HG02870 (cell line): ENCODE data around the gene CABP2.
"Not testable (repeated sequence)": the region's sequence is repeated elsewhere in the genome, so short reads cannot be mapped to it uniquely, and the experiment has no call there.

Experiments
- ATAC-seq: cut with Tn5 transposase; IDR thresholded peaks from one replicate; pipeline ENCODE4 v1.9.1; 2021; ENCODE audit warnings: mild to moderate bottlenecking, moderate library complexity; ENCODE audit not compliant: unreplicated experiment

CABP2 gene

DNA sequence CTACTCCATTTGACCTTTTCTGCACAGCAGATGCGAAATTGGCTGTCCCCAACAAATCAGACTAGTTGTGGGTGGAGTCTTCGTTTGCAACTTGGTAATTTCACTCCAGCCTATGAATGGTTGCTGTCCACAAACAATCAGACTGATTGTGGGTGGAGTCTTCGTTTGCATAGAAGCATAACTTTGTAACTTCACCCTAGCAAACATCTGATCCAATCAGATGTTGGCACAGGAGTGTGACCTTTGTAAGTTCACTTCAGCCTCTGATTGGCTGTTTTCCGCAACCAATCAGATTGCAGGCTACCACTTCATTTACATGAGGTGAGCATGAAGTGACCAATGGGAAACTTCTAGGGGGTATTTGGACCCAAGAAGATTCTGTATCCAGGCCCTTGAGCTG is 16.3 kb upstream of the CABP2 start:
- ATAC-seq = no peak

DNA sequence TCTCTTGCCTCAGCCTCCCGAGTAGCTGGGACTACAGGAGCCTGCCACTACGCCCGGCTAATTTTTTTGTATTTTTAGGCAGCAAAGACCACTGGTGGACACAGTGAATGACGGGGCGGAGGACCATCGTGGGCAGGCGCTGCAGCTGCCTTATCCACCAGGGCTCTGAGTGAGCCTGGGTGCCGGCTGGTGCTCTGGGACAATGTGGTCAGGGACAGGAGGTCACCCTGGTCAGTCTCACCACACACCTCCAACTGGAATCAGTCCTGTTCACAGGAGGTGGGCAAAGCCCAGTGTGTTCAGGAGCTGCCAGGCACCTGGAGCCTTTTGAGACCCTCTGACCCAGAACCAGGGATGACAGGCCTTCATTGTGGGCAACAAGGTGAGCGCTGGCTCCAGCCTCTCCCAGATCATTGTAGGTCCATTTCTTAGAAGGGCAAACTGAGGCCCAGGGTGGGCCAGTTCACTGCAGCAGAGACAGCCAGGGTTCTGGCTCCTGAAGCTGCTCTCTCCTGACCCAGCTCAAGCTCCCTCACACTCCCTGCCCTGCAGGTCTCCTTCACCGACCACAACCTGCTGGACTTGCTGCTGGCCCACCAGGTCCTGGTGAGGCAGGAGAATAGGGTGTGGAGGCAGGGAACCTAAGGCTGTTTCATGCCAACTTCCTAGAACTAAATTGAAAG is 15.7 kb upstream of the CABP2 start:
- ATAC-seq = no peak

DNA sequence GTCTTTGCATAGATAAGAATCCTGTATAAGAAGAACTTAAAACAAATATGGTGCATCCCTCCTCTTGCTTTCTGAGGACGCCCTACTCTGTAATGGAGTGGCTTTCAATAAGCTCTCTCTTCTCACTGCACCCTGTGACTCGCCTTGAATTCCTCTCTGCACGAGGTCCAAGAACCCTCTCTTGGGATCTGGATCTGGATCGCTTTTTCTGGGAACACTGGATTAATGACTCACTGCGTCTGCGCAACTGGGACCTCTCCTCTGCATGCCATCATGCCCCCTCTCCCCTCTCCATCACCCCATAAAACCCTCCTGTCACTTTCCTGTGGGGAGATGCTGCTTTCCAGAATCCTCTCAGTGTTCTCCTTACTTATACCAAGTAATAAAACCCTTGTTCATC is 15.1 kb upstream of the CABP2 start:
- no peak for ATAC-seq

DNA sequence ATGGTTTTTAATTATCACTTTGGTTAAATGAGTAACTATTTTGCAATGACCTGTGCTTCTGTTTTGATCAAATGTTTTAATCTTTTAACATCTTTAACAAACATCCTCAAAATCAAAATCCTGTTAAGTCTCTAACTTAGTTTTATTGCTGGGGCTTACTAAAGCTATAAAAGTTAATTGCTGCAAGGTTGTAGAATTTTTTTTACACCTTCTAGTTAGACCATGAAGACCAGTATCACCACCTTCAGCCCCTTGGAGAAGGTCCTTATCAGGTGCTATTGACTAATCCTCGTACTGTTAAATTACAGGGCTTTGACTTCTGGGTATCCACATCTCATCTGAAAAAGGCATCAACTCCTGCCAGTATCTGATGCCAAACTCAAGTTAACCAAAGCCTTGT is 12.3 kb upstream of the CABP2 start:
- no peak for ATAC-seq

DNA sequence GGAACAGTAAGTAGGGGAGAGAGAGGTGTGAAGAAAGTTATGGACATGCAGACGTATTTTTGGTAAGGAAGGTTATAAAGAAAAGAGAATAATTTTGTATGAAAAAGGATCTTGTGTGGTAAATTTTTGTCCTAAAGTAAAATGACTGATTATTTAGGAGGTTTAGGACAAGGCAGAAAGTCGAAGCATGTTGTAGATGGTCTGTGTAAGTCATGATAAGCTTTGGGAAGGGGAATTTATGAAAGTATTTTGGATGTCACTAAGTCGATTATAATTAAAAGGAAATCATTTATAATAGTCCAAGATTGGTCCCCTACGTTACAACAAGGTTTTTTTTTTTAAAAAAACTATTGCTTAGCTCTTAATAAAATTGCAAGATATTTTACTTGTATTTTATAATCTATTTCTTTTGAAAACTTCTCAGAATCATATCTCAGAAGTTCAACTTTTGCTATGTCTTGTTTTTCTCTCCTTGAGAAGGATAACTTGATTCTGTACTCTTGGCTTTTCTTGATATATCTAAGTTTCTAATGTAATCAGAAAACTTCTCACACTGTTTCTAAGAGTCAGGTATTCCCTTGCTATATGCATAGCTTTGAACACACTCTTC is 10.9 kb upstream of the CABP2 start:
- no peak for ATAC-seq

DNA sequence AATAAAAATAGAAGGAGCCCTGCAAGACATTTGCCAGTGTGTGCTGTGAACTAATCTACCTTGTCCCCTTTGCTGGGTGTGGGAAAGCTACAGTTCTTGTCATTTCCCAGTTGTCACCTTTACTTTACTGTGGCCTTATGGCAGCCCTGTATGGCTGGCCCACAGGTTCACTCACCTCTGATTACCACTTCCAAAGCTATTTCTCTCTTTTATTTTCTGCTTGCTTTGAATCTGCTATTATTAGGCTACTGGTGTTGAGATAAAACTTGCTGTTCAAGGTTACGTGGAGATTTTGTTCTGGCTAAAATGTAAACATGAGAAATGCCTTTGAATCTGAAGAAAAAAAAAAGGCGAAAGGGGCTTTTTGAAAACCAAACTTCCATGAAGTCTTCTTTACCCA is 9.6 kb upstream of the CABP2 start:
- no peak for ATAC-seq

DNA sequence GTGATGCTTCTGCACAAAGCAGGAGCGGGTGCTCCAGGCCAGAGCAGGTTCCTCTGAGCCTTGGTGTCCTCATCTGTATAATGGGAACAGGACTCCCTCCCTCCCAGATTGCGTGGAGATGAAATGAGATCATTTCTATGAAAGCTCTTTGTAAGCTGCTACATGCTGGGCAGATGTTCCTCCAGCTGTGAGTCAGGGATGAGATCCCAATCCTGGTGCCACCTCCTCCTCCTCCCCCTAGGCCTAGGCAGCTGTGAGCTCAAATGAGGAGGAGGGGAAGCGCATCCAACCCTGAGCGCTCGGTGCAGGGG is 7.0 kb upstream of the CABP2 start:
- ATAC-seq = no peak

DNA sequence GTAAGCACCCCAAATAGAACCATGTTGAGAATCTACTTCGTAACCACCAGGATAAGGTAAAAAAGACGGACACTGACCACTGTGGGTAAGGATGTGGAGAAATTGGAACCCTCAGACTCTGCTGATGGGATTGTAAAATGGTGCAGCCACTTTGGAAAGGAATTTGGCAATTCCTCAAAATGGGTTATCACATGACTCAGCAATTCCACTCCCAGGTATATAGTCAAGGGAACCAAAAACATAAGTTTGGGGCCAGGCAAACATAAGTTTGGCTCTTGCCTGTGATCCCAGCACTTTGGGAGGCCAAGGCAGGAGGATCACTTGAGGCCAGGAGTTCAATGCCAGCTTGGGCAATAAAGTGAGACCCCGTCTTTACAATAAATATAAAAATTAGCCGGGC is 5.1 kb upstream of the CABP2 start:
- ATAC-seq = no peak

DNA sequence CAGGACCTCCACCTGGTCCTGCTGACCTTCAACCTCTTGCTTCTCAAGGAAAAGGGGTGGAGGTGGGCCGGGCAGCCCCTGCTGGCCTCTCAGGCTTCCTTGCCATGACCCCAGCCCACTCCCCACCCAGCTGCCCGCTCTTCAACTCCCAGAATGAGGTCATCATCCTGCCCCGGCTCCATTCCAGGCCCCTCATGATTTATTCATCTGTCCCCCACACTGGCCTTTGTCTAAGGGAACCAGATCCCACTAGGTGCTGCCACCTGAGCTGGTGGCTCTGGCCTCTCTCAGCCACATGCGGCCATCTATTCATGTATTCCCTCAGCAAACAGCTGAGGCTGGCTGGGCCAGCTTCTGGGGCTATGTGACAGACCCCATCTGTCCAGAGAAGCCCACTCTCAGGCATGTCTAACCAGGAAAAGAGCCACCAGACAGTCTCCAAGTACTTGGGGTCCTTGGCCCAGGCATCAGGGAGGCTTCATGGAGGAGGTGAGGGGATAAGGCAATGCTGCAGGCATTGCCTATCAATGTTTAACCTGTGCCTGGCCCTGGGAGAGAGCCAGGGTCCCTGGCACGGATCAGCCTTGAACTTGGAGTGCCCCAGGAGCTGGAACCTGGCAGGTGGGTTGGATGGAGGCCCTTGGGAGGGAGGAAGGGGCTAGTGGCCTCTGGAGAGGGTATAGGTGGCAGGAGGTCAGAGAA is 2.2 kb upstream of the CABP2 start:
- ATAC-seq = no peak

DNA sequence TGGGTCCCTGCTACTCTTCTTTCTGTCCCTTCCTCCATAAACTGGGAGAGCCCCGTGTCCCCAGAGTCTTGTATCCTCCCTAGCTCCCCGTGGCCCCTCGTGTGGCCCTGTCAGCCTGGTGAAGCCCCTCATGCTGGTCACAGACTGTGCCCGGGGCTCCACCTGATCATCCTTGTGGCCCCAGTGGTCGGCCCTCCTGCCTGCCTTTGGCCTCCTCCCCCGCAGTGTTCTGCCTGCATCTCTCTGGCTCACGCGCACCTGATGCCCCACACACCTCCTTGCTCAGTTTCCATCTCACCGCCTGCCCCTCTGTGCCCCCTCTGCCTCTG is 1.2 kb upstream of the CABP2 start:
- ATAC-seq = no peak

DNA sequence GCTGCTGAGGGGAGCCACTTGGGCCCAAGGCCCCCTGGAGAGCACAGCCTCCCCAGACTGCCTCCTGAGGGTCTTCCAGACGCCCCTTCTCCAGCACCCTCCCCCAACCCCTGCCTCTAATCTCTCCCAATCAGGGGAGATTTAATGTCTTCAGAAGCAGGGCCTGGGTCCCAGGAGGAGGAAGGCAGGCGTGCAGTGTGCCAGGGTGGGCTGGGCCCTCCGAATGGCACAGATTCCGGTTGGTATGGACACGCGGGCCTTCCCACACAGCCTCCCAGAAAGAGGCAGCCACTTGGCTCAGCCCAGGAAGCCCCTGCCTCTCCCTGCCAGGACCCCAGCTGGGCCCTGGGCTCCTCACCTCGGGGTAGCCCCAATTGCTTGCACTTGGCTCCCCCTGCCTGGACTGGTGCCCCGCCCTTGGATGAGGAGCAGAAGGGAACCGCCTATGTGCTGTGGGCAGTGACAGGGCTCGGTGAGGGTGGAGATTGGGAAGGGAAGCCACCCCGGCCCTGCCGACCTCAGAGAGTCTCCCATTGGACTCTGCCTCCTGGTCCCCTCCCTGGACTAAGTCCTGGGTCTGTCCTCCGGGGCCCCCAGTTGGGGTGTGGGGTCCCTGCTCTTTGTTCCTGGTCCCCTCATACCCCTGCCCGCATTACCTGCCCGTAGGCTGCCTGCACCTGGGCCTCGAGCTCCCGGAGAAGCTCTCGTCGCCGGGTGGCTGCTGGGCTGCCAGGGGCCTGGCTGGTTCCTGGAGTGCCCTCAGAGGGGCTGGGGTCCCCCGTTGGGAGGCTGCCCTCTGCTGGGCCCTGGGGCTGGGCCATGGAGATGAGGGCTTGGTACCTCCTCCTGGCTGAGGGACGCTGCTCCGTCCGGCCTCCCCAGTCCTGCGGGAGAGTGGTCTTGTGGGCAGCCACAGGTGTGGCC is 572 bp upstream of the CABP2 start:
- ATAC-seq = no peak

DNA sequence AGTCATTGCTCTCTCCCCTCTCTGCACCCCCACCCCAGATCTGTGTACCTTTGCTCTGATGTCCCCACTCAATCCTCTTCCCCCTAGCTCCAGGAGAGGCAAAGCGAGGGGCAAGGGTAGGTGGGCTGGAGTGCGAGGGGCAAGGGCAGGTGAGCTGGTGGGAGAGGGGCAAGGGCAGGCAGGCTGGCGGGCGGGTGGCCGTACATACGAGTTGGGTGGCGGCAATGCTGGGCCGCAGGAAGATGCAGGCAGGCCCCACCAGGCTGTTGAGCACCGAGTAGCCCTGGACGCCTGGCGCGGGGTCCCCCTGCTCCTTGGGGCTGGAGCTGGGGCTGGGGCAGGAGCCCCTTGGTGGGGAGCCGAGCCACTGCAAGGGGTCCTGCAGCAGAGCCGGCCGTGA is 908 bp downstream of the CABP2 start:
- no peak for ATAC-seq

DNA sequence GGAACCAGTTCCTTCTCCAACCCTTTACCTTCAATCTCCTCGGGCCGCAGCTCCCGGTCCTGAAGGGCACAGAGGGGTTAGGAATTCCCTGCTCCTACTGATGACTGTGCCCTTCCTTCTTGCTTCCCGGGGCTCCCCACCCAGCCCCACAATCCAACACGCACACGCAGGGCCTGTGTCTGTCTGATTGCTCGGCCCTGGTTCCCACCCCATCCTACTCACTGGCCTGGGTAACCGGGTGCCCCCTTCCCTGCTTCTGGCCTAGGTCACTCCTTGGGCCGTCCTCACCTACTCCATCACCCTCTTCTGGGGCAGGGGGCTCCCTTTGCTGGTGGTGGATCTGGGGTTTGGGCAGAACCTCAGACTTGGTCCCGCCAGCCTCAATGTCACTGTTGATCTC is 1.3 kb downstream of the CABP2 start:
- ATAC-seq = no peak

DNA sequence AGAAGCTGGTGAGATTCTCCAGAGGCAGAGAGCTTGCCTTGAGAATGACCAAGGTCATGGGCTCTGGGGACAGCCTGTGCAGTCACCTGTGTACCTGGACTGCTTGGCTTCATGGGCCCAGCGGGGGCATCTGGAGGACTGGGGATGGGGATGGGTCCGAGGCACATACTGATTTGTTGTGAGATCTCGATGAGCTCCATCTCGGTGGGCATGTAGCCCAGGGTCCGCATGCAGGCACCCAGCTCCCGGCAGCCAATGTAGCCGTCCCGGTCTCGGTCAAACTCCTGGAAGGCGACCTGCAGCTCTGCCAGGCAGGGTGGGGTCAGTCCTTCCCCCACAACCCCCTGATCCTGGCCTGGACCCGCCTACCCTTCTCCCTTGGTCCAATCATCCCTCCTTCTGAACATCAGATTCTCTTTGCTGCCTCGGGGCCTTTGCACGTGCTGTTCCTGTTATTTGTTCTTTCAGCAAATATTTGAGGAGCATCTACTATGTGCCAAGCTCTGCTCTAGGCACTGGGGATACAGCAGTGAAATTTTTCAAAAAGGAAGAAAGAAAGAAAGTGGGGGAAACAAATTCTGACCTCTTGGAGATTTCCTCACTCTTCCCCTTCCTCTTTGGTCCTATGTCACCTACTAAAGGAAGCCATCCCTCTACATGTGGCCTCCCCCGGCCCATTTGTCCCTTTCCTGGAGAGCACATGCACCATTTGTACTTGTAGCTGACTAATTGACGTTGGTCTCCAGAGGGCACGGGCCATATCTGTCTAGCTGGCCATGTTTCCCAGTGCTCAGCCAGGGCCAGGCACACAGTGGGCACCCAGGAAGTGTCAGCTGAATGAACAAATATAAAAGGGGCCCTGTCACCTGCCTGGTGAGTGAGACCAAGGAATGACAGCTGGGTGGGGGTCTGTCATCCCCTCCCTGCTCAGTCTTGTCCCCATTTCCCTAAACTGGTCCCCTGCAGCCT is 2.1 kb downstream of the CABP2 start:
- no peak for ATAC-seq

DNA sequence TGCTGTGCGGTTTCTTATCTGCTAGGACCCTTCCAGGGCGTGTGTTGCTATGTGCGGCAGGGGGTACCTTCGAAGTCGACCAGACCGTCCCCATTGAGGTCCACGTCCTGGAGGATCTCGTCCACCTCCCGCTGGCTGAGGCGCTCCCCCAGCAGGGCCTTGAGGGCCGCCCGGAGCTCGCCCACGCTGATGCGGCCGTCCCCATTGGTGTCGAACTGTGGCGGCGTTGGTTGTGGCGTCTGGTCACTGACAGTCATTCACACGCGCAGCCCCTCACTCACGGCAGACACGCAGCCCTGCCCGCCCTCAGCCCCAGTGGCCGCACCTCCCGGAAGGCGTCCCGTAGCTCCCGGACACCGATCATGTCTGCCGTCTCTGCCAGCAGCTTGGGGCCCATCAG is 3.5 kb downstream of the CABP2 start:
- ATAC-seq = no peak

DNA sequence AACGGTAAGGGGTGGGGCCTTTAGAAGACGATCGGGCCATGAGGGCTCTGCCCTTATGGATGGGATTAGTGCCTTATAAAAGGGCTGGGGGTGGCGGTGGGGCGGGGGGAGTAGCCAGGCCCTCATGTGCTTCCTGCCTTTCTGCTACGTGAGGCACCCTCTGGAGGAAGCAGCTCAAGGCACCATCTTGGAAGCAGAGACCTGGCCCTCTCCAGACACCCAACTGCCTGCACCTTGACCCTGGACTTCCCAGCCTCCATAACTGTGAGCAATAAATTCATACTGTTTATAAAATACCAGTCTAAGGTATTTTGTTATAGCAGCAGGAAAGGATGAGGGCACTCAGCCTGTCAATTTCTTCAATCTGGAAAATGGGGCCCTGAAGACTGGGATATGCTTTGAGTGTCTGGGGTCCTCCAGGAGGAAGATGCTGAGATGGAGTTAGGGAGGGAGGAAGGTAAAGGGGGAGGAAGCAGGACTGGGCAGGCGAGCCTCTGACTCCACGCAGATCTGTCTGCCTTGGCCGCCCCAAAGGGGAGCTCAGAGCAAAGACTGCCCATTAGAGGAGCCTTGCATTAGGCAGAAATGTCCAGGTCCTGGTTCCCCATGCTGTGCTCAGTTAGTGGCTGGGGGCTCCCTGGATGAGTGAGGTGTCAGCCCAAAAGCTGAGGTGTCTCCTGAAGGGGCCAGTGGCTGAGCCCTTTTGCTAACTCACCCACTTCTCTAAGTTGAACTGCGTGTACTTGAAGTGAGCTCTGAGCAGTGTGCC is 5.3 kb downstream of the CABP2 start:
- no peak for ATAC-seq

DNA sequence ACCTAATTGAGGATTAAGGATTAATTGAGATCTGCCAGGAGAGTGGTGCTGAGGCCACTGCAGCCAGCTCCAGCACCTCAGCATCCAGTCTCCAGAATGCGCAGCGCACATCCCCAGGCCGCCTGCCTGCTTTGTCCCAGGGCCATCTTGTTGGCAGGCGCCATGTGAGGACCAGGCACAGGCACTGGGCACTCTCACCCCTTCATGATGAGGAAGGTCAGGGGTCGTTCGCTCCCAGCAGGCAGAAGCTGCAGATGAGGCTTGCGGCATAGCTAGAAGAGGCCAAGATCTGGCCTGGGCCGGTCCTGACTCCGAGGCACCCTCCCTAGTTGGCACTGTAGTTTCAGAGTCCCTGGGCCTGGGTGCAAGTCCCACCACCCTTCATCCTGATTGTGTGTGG is 6.4 kb downstream of the CABP2 start:
- no peak for ATAC-seq

DNA sequence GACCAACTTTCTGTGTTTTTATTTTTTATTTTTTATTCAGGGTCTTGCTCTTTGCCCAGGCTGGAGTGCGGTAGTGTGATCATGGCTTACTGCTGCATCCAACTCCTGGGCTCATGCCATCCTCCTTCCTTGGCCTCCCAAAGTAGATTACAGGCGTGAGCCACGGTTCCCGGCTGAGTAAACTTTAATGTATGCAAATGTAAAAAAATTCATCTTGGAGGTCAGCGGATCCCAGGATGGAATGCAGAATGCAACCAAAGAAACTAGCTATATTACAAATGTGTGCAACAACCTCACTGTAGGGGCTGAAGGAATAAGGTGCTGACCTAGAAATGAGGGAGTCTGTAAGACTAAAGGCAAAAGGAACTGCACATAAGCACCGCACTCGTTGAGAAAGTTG is 9.1 kb downstream of the CABP2 start:
- no peak for ATAC-seq

DNA sequence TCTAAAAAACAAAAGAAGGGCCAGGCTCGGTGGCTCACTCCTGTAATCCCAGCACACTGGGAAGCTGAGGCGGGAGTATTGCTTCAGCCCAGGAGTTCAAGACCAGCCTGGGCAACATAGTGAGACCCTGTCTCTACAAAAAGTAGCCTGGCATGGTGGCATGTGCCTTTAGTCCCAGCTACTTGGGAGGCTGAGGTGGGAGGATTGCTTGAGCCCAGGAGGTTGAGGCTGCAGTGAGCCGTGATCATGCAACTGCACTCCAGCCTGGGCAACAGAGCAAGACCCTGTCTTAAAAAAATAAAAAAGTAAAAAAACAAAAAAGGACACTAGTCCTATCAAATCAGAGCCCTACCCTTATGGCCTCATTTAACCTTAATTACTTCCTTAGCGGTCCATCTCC is 11.7 kb downstream of the CABP2 start:
- not testable (repeated sequence) for ATAC-seq

DNA sequence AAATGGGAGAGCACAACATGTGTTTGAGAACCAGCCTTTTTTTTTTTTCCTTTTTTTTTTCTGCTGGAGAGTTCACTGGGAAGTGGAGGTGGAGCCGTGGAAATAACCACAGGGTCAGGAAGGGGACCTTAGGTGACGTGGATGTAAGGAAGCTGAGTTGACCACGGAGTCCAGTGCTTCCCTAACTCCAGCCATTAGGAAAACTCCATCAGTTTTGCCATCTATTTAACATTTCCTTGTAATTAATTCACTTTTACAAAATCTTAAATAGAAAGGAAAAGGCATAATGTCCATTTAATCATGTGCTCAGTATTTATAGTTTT is 13.3 kb downstream of the CABP2 start:
- ATAC-seq = no peak
